Kidney epithelial cell (primary cell): ENCODE results near the gene UNC13D. TPM values are rescaled to one million over a fixed set of nuclear protein-coding genes. Genes with fewer than 3 reads are reported as not detected.

Experiments
- DNase-seq: peaks from one replicate; pipeline ENCODE4 v3.0.0-alpha.2; 2010; ENCODE audit warnings: low read depth
- H3K27me3 ChIP-seq: 2 replicates; pipeline ENCODE4 v1.6.0; 2011; ENCODE audit warnings: low read length; ENCODE audit not compliant: control insufficient read depth, insufficient read depth
- H3K36me3 ChIP-seq: 2 replicates; pipeline ENCODE4 v1.5.1; 2011; ENCODE audit warnings: low read length; ENCODE audit not compliant: control insufficient read depth, insufficient read depth
- H3K4me3 ChIP-seq: 2 replicates; pipeline ENCODE4 v1.5.1; 2011; ENCODE audit warnings: low read depth, mild to moderate bottlenecking, control low read depth, low read length
- CTCF ChIP-seq: IDR thresholded peaks from 2 replicates; pipeline ENCODE4 v1.5.1; 2011; ENCODE audit warnings: mild to moderate bottlenecking, moderate library complexity, low read length, control low read depth, inconsistent platforms; ENCODE audit not compliant: insufficient read depth, poor library complexity, severe bottlenecking
- total RNA-seq: library from RNA; depleted of rRNA; stranded (reverse); fragments of >200 nt; gene quantifications from 2 replicates; pipeline ENCODE4 v1.2.3, GENCODE V29; 2015

The UNC13D gene
- 14.0 and 17.9 TPM in 2 replicates for total RNA-seq

- TF ChIP-seq CTCF, result no peak
- DNase-seq, result no peak
- Histone ChIP-seq H3K4me3 (no peak within 1 kb of the TSS), H3K36me3 (peaks cover 2% of the 10 kb centered on the region), H3K27me3 (no peaks in the 10 kb centered on the region)
Observed at GRCh38 chr17:75843577-75844529, at the start of gene UNC13D. TSS of gene UNC13D (minus strand) at chr17:75844404. CDS start at chr17:75844337, 67 bp downstream.

GRCh38 chr17:75893305-75894048 lies 49.3 kb upstream of the UNC13D start:
- no peak for DNase-seq
- no peaks in the 10 kb centered on the region for H3K27me3 ChIP-seq
- peaks cover 2% of the 10 kb centered on the region for H3K36me3 ChIP-seq
- H3K4me3 ChIP-seq, result no peak overlapping the region
- no peak for TF ChIP-seq CTCF

- H3K36me3 ChIP-seq, result peaks cover 2% of the 10 kb centered on the region
- no peak for TF ChIP-seq CTCF
- no peak for DNase-seq
- H3K4me3 ChIP-seq, result no peak overlapping the region
- no peaks in the 10 kb centered on the region for H3K27me3 ChIP-seq
Observed at GRCh38 chr17:75892556-75893224, 48.5 kb upstream of the UNC13D start.

GRCh38 chr17:75891605-75892555 lies 47.7 kb upstream of the UNC13D start:
- Histone ChIP-seq H3K4me3 (no peak overlapping the region), H3K27me3 (no peaks in the 10 kb centered on the region), H3K36me3 (peaks cover 2% of the 10 kb centered on the region)
- TF ChIP-seq CTCF, result no peak
- DNase-seq, result no peak

GRCh38 chr17:75891022-75891604 lies 46.9 kb upstream of the UNC13D start:
- H3K4me3 ChIP-seq, result no peak overlapping the region
- no peak for TF ChIP-seq CTCF
- no peaks in the 10 kb centered on the region for H3K27me3 ChIP-seq
- H3K36me3 ChIP-seq, result peaks cover 2% of the 10 kb centered on the region
- DNase-seq, result no peak
